ENCODE data around the gene KRTAP5-1. TPM values are rescaled to one million over a fixed set of nuclear protein-coding genes. Genes with fewer than 3 reads are reported as not detected.

Gene KRTAP5-1
- total RNA-seq, 1 experiment from 2014 or later: not detected

- TF ChIP-seq REST (IDR thresholded peaks at IDR 0.05; ENCODE audit: low read depth) (no peak), SP1 (IDR thresholded peaks at IDR 0.05; ENCODE audit: low read depth) (no peak), CBX3 (IDR thresholded peaks at IDR 0.05; ENCODE audit: low read depth) (no peak)
Observed at GRCh38 chr11:1571760-1572196, 13.3 kb downstream of the KRTAP5-1 start (continued).

DNA sequence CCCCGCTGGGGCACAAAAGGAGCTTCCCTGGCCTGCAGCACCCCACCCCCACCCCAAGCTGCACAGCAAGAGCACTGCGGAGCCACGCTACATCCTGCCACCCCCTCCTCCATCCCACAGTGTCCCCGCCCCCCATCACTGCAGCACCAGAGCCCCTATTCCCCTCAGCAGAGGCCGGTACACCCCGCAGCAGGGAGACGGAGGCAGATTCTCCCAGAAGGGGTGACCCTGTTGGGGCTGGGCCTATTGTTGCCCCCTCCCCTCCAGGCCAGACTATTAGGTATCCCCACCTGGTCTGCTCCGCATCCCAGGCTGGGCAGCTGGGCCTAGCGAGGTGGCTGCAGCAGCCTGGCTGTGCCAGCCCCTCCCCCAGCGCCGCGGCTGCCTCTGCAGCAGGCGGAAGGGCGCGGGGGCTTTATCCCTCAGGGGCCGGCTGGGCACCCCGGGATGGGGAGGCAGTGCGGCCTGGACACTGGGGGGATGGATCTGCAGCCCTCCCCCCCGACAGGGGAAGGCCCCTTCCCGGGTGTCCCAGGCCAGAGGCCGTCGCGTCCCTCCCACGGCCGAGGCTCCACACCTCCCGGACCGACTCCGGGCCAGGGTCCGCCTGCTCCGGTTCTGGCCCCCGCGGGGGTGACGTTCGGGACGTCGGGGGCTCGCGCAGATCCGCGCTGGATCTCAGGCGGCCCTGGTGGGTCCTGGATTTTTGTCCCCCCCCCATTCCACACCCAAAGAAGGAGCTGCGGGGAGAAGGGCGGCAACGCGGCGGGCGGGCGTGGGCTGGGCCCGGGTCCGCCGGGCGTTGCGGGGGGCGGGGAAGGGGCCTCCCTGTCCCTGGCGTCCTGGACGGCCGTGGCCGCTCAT, 14.0 kb downstream of the KRTAP5-1 start:
- Histone ChIP-seq H3K4me1 (ENCODE audit: control insufficient read depth in 1 of 2, insufficient read depth in 2 of 2, low read length in 2 of 2) (peaks cover 16 to 29% of the 10 kb centered on the region in 2 experiments; a peak in 3 of 4 replicates), H3K9me2 (ENCODE audit: insufficient read depth) (no peaks in the 10 kb centered on the region), H3K27me3 (ENCODE audit: insufficient read depth, low read length) (no peaks in the 10 kb centered on the region), H3K9me3 (ENCODE audit: control insufficient read depth in 1 of 2, insufficient read depth in 1 of 2, low read depth in 1 of 2, low read length in 2 of 2) (no peaks in the 10 kb centered on the region), H3K36me3 (ENCODE audit: control insufficient read depth in 1 of 2, insufficient read depth in 2 of 2, low read length in 2 of 2) (no peaks in the 10 kb centered on the region), H3K79me2 (ENCODE audit: insufficient read depth, low read length) (peaks cover 3% of the 10 kb centered on the region; the same call in 1 of the 2 replicates), H4K20me1 (ENCODE audit: insufficient read depth) (no peaks in the 10 kb centered on the region), H3K4me2 (ENCODE audit: low read length) (peak overlapping the region; percentile 88), H3K9ac (ENCODE audit: low read length) (peak overlapping the region; percentile 77), H2AFZ (ENCODE audit: low read depth, low read length, poor library complexity, severe bottlenecking) (no peak overlapping the region), H3K27ac (ENCODE audit: low read depth, low read length) (peak overlapping the region; percentile 49; the same call in 1 of the 2 replicates), H3K4me3 (replicated peaks in 1 of 2; ENCODE audit: low read depth in 1 of 2, low read length in 2 of 2) (peak overlapping the region; percentile 65 to 70)
- no TSS peak for BruUV-seq (replicated peaks)
- DNase-seq (ENCODE audit: low read depth, low spot score): no peak
- no peak for TF ChIP-seq FOSL1 (IDR thresholded peaks at IDR 0.05; ENCODE audit: low read depth)
- no peak for TF ChIP-seq SP1 (IDR thresholded peaks at IDR 0.05; ENCODE audit: low read depth)
- TF ChIP-seq, protein P1, sequence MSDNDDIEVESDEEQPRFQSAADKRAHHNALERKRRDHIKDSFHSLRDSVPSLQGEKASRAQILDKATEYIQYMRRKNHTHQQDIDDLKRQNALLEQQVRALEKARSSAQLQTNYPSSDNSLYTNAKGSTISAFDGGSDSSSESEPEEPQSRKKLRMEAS (IDR thresholded peaks at IDR 0.05): no peak
- TF ChIP-seq ZFX (IDR thresholded peaks at IDR 0.05): 0 out of 2 replicates have a peak, but pooled peaks have one; percentile 38
- ChIA-PET RAD21 (ENCODE audit: low non-redundant PET in 1 of 2, low total read pairs in 2 of 2, uncharacterized antibody in 2 of 2, unreplicated experiment in 2 of 2) (no interaction called here), POLR2A (no interaction called here), CTCF (no interaction called here)
- ATAC-seq: no peak
- intact Hi-C loops (cut with micrococcal nuclease): no loop called here

All from HCT116 (cell line).